ENCODE measurements around the gene FAF2. TPM values are rescaled to one million over a fixed set of nuclear protein-coding genes. Genes with fewer than 3 reads are reported as not detected.

The FAF2 gene
- total RNA-seq, 1 experiment from 2014 or later: 44.4 TPM

DNA sequence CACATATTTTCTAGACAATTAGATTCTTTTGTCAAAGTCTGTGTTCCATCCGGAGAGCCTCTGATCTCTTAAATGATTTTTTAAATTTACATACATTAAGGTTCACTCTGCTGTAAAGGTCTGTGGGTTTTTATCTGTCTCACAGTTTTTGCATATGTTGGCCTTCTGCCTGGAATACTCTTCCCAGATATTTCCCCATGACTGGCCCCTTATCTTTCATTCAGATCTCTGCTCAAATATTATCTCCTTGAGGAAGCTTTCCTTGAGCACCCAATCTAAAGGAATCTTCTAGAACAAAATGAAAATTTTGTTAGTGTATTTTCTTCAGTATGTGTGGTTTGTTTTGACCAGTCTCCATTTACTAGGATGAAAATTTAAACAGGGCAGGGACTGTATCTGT, 26.3 kb downstream of the FAF2 start:
- Histone ChIP-seq H2AFZ (ENCODE audit: low read length) (no peak overlapping the region), H3K9me3 (ENCODE audit: control insufficient read depth, low read depth, low read length) (no peaks in the 10 kb centered on the region), H3K23ac (ENCODE audit: insufficient read length, low read depth, low read length) (no peak overlapping the region), H3K27me3 (ENCODE audit: insufficient read depth, low read length) (no peaks in the 10 kb centered on the region), H2BK120ac (ENCODE audit: low read depth, low read length, poor library complexity, severe bottlenecking) (no peak overlapping the region), H2BK20ac (ENCODE audit: low read depth, low read length, poor library complexity, severe bottlenecking) (no peak overlapping the region), H3T11ph (ENCODE audit: low read length) (no peak overlapping the region), H3K56ac (ENCODE audit: insufficient read length, low read depth, low read length) (no peak overlapping the region), H2BK12ac (ENCODE audit: insufficient read length, low read depth, low read length) (no peak overlapping the region), H3K4me1 (ENCODE audit: insufficient read depth, low read length) (no peaks in the 10 kb centered on the region), H3K23me2 (ENCODE audit: insufficient read length, low read depth, low read length, poor library complexity, severe bottlenecking) (no peaks in the 10 kb centered on the region), H4K5ac (ENCODE audit: insufficient read length, low read depth, low read length) (no peak overlapping the region), H3K9ac (ENCODE audit: extremely low read depth, insufficient read length, low read length) (no peak overlapping the region), H3K79me1 (ENCODE audit: insufficient read depth, low read depth, low read length, poor library complexity, severe bottlenecking) (peaks cover 5% of the 10 kb centered on the region), H2BK5ac (ENCODE audit: insufficient read length, low read length) (no peak overlapping the region), H3K79me2 (ENCODE audit: insufficient read depth, low read length) (peaks cover 2% of the 10 kb centered on the region; the same call in 1 of the 2 replicates), H2BK15ac (ENCODE audit: low read depth, low read length) (no peak overlapping the region), H3K4me2 (ENCODE audit: insufficient read depth, insufficient read length, low read length) (no peak overlapping the region), H3K4ac (ENCODE audit: low read depth, low read length) (no peak overlapping the region), H2AK5ac (ENCODE audit: insufficient read length, low read length) (no peak overlapping the region), H4K20me1 (ENCODE audit: control insufficient read depth, insufficient read depth, insufficient read length) (no peaks in the 10 kb centered on the region), H3K27ac (ENCODE audit: insufficient read length, low read depth, low read length) (no peak overlapping the region), H4K8ac (replicated peaks; ENCODE audit: insufficient read length, low read depth, low read length) (no peak overlapping the region), H3K14ac (ENCODE audit: insufficient read depth, low read length) (no peak overlapping the region), H4K91ac (ENCODE audit: insufficient read length, low read depth, low read length) (no peak overlapping the region), H3K18ac (ENCODE audit: insufficient read length, low read depth, low read length) (no peak overlapping the region)
- no peak for DNase-seq
- no peak for TF ChIP-seq CTCF (conservative IDR thresholded peaks at IDR 0.05)
- Mint-ChIP-seq H3K27me3 (ENCODE audit: low read depth) (no peaks in the 10 kb centered on the region), H3K27ac (no peak overlapping the region), H3K4me3 (no peak overlapping the region), H3K4me1 (no peaks in the 10 kb centered on the region), H3K9me3 (no peaks in the 10 kb centered on the region), H3K36me3 (ENCODE audit: insufficient read depth in 1 of 3, low read depth in 3 of 3) (peaks cover 11 to 39% (median 38%) of the 10 kb centered on the region in 3 experiments; a peak in 6 of 7 replicates)
- WGBS (ENCODE audit: extremely low coverage, insufficient read length, low lambda C conversion rate): no CpG with 5 or more reads among the region's 1 CpG

Data from H9 (cell line).